ENCODE data around the gene ONECUT3.

ONECUT3 gene

DNA sequence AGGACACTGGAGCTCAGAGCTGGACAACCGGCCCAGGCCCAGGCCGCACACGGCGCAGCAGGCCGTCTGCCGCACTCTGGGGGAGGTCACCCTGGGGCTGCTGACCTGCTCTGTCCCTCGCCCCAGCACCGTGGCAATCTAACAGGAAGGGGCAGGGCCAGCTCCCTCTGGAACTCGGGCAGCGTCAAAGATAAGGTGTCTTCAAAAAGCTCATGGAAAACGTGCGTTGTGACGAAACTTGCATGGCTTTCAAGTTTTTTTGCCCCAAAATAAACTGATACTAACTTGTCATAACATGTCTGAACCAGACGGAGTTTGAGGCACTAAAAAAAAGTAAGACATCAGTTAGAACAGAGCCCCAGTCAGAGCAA lies 70.9 kb downstream of the ONECUT3 start:
- H3K27ac ChIP-seq = no peak overlapping the region
- TF ChIP-seq, protein P1, sequence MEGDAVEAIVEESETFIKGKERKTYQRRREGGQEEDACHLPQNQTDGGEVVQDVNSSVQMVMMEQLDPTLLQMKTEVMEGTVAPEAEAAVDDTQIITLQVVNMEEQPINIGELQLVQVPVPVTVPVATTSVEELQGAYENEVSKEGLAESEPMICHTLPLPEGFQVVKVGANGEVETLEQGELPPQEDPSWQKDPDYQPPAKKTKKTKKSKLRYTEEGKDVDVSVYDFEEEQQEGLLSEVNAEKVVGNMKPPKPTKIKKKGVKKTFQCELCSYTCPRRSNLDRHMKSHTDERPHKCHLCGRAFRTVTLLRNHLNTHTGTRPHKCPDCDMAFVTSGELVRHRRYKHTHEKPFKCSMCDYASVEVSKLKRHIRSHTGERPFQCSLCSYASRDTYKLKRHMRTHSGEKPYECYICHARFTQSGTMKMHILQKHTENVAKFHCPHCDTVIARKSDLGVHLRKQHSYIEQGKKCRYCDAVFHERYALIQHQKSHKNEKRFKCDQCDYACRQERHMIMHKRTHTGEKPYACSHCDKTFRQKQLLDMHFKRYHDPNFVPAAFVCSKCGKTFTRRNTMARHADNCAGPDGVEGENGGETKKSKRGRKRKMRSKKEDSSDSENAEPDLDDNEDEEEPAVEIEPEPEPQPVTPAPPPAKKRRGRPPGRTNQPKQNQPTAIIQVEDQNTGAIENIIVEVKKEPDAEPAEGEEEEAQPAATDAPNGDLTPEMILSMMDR (conservative IDR thresholded peaks at IDR 0.05) = no peak
- TF ChIP-seq ZFX (IDR thresholded peaks at IDR 0.05) = no peak

GRCh38 chr19:1825909-1826556 lies 72.7 kb downstream of the ONECUT3 start:
- no peak for TF ChIP-seq ZFX (IDR thresholded peaks at IDR 0.05)
- TF ChIP-seq, protein P1 (conservative IDR thresholded peaks at IDR 0.05) = peak; percentile 98
- H3K27ac ChIP-seq = peak overlapping the region; percentile 32

DNA sequence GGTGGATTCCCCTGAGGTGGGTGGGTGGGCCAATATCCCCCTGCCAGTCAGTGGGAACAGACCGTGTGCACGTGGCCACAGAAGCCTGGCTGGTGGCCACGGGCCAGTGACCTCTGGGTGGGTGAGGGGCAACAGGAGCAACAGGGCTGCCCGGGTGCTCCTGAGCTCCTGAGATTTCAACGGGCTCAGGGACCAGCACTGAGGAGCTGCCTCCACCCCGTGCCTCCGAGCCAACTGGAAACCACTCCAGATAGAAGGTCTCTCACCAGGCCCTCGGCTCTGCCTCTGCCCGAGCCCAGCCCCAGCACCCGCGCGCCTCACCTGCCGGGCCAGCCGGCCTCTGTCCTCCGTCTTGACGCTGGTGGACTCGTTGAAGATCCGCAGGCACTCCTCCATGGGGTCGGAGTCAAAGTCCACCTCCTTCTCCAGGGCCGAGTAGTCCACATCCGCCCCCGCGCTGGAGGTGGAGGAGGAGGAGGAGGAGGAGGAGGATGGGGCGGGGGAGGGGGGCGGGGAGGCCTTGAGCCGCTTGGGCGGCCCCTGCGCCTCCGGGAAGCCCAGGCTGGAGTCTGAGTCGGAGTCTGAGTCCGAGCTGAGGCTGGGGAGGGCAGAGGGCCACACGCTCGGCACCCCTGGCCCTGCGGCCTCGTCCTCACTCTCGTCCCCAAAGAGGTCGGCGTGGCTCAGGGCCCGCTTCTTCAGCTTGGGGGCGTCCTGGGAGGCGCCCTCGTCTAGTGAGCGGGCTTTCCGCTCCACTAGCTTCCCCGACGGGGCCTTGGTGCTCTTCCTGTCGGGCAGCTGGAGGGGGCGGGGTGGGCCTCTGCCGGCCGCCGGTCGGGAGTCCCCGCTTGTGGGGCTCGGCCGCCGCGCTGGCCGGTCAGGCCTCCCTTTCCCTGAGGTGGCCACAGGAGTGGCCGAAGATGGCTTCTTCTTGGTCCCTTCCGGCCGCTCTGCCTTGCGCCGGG lies 73.5 kb downstream of the ONECUT3 start:
- peak overlapping the region; percentile 32 for H3K27ac ChIP-seq
- TF ChIP-seq, protein P1 (conservative IDR thresholded peaks at IDR 0.05) = no peak
- no peak for TF ChIP-seq ZFX (IDR thresholded peaks at IDR 0.05)

- TF ChIP-seq, protein P1 (conservative IDR thresholded peaks at IDR 0.05) = no peak
- TF ChIP-seq ZFX (IDR thresholded peaks at IDR 0.05) = no peak
- no peak overlapping the region for H3K27ac ChIP-seq
These were observed 74.4 kb downstream of the ONECUT3 start for GRCh38 chr19:1827566-1828278.

GRCh38 chr19:1828279-1829238 lies 75.3 kb downstream of the ONECUT3 start:
- TF ChIP-seq, protein P1 (conservative IDR thresholded peaks at IDR 0.05) = no peak
- no peak for TF ChIP-seq ZFX (IDR thresholded peaks at IDR 0.05)
- peak overlapping the region; percentile 65; the same call in 1 of the 2 replicates for H3K27ac ChIP-seq

DNA sequence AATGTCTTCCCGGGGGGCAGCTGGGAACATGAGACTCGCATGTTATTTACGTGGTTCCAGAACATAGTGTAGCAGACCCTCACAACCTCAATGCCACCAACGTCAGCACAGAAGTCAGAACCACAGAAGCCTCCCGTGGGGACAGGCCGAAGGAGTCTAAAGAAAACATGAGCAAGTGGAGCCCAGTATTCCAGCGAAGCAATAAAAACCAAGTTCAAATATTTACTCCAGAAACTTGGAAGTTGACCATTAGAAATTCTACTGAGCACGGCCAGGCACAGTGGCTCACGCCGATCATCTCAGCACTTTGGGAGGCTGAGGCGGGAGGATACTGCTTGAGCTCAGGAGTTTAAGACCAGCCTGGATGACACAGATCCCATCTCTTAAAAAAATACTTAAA lies 76.7 kb downstream of the ONECUT3 start:
- no peak for TF ChIP-seq ZFX (IDR thresholded peaks at IDR 0.05)
- TF ChIP-seq, protein P1 (conservative IDR thresholded peaks at IDR 0.05) = no peak
- peak overlapping the region; percentile 65 for H3K27ac ChIP-seq
